DMS 273 (cell line): ENCODE data around the gene CCDC158.
A peak's percentile ranks its signal among the peaks of the same experiment; 100 is the strongest.
"Not testable (repeated sequence)": the region's sequence is repeated elsewhere in the genome, so short reads cannot be mapped to it uniquely, and the experiment has no call there.

Experiments
- DNase-seq: peaks from one replicate; lab custom pipeline; 2025; ENCODE audit not compliant: unreplicated experiment; lab: John Stamatoyannopoulos, UW

CCDC158 gene

DNA sequence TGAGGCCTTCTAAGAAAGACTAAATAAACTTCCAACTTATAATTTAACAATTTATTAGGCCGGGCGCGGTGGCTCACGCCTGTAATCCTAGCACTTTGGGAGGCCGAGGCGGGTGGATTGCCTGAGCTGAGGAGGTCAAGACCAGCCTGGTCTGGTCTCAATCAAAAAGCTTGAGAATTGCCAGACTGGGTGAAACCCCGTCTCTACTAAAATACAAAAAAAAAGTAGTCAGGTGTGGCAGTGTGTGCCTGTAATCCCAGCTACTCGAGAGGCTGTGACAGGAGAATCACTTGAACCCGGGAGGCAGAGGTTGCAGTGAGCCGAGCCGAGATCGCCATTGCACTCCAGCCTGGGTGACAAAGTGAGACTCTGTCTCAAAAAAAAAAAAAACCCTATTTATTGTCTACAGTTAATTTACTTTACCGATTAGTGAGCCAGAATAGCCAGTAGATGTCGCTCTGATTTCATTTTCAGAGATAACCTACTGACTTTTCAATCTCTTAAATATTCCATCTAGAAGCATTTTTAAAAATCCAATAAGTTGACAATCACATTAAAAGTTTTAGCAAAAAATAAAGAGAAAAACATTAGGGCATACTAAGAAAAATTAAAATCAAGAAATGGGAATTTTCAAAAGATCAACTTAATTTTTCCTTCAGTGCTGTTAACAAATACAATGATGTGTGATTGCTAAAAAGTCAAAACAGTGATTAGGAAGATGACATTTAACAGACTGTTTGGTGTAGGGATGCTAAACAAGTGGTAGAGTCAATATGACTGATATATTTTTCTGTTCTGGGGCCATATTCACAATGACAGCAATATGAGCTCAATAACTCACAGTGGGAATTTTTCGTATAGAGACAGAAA is 9.8 kb upstream of the CCDC158 start:
- DNase-seq = peak; percentile 67

DNA sequence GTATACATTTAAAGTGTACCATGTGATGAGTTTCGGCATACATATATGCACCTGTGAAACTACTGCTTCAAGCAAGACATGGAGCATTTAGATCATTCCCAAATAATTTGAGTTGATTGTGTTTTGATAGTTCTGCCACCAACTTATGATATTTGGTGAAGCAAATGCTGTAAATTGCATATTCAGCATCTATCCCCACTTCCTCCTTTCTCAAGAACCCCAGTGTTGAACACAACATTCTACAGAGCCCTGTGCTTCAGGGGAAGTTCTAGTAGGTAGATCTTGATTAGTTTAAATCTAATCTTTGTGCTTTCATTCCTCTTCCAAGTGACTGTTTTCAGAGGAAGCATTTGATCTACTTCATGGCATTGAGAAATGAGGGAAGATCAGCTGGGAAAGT is 8.7 kb upstream of the CCDC158 start:
- no peak for DNase-seq

- peak; percentile 38 for DNase-seq
Measured at GRCh38 chr4:76426272-76426671, 5.3 kb upstream of the CCDC158 start.

- not testable (repeated sequence) for DNase-seq
Measured at GRCh38 chr4:76423159-76423558, 2.2 kb upstream of the CCDC158 start.

GRCh38 chr4:76420188-76420761 is 666 bp downstream of the CCDC158 start:
- no peak for DNase-seq

DNA sequence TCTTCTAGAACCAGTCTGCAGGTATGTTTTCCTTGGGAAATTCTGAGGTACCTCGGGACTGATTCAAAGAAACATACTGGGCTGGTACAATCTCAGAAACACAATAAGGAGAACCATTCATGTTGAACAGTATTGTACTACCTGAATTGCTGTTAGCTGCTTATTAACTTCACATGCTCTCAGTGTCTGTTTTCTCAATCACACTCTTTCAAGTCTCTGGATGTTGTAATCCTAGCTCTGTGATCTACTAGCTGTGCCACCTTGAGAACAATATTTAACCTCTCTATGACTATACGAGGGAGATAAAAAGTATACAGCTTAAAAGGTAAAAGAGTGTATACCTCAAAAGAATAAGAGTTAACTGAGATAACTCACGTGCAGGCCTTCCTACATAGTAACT is 10.3 kb downstream of the CCDC158 start:
- no peak for DNase-seq

DNA sequence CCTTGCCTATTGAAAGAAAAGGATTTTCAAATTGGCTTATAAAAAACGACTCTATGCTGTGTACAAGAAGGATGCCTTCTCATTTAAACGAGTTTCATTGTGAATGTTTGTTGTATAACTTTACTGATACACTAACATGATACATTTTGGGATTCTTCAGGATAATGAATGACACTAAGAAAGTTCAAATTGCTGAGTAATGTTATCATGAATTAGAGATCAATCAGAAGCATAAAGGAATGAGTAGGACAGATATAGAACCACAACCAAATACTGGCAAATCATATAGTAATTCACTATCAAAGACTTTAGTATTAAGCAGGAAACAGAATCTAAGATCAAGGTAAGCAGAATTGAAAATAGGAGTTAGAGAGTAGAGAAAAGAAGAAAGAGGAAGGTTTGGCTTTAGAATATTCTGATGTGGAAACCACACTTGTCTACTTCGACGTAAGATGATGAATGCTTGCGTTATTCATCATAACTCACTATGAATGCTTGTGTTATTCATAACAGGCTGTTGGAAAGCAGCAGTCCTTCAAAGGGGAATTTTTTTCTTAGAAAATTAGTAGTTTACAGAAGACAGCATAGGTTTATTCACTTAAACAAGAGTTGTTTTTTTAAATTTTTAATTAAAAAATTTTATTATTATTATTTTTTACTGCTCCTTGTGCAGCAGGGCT is 13.4 kb downstream of the CCDC158 start:
- DNase-seq = no peak

- no peak for DNase-seq
Measured at GRCh38 chr4:76406081-76406480, 14.9 kb downstream of the CCDC158 start.

DNA sequence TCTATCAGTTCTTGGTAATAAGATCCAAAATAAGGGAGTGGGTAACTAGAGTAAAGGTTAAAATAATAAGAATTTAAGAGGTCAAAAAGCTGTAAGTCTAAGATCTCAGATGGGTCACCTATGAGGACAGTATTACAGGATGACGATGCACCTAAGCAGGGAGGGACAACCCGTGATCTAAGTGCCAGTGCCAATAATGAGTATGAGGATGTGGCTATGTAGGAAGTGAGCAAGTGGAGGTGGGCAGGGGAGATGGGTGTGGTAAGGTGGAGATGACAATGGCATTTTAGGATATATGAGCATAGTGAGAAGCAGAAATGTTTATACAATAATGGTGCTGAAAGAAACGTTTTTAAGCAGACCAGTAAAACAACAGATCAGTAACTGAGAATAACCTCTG is 19.3 kb downstream of the CCDC158 start:
- DNase-seq = no peak

- DNase-seq = no peak
Measured at GRCh38 chr4:76388160-76388908, 32.6 kb downstream of the CCDC158 start.

DNA sequence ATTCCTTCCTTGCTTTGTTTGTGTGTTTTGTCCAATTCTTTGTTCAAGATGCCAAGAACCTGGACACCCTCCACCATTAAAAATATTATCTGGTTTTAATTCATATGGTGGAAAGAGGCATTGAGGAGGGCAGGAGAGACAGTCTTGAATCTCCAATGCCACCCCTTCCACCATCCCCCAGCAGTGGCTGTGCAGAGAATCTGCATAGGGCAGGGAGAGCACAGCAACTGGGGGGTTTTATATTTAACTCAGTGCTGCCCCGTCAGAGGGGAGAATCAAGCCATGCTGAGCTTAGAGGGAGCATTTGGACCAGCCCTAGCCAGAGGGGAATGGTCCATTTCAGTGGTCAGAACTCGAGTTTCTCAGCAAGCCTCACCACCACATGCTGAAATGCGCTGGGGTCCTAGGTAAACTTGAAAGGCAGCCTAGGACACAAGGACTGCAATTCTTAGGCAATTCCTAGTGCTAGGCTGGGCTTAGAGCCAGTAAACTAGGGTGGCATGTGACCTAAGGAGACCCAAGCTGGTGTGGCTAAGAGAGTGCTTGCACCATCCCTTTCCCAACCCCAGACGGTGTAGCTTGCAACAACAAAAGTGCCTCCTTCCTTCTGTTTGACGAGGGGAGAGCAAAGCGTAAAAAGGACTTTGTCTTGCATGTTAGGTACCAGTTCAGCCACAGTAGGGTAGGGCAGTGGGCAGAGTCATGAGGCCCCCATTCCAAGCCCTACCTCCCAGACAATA is 34.2 kb downstream of the CCDC158 start:
- no peak for DNase-seq

- no peak for DNase-seq
Measured at GRCh38 chr4:76385974-76386373, 35.0 kb downstream of the CCDC158 start.

DNA sequence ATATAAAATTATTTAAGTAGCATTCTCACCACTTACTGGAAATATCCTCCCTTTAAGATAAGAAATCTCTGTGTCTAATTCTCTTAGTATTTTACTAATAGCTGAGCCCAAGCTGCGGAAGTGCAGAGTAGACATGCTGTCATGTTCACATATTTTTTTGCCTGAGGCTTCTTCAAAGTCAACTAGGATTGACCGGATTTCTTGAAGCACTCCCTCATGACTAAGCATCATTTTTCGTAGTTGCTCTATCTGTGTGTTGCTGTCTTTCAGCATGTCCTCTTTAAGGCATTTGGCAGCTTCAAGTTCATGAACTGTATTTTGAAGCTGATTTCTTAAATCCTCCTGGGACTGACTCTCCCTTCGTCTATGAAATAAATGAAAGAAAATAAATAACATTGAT is 36.9 kb downstream of the CCDC158 start:
- no peak for DNase-seq

GRCh38 chr4:76383001-76383400 is 37.9 kb downstream of the CCDC158 start:
- DNase-seq = no peak

GRCh38 chr4:76381986-76382385 is 39.0 kb downstream of the CCDC158 start:
- DNase-seq = no peak

DNA sequence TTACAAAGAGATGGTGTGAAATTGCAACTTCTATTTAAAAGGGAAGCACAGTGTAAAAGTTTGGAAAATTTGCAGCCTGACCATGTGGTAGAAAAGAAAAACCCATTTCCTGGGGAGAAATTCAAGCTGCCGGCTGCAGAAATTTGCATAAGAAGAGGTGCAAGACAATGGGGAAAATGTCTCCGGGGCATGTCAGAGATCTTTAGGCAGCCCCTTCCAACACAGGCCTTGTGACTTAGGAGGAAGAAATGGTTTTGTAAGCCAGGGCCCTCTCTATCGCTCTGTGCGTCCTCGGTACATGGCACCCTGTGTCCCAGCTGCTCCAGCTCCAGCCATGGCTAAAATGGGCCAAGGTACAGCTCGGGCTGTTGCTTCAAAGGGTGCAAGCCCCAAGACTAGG is 40.4 kb downstream of the CCDC158 start:
- DNase-seq = no peak

- peak; percentile 24 for DNase-seq
Measured at GRCh38 chr4:76377911-76378310, 43.0 kb downstream of the CCDC158 start.

GRCh38 chr4:76377481-76377901 is 43.5 kb downstream of the CCDC158 start:
- DNase-seq = no peak

DNA sequence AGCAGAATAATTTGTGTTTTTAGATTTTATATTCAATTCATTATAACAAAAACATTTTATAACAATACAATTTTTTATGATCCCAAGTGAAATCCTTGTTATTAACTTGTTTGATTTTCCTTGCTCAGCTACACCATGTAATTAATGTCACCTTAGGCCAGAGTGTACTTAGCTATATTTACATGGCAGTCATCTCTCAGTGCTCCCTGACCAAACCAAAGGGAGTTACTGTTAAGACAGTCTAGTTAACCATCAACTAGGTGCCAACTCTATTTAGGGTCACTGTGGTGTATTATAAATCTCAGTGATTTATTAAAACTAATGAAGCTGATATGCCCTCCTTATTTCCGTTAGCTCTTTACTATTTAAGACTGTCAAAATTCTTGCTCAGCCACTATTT is 44.4 kb downstream of the CCDC158 start:
- no peak for DNase-seq

- no peak for DNase-seq
Measured at GRCh38 chr4:76375703-76376102, 45.2 kb downstream of the CCDC158 start.

DNA sequence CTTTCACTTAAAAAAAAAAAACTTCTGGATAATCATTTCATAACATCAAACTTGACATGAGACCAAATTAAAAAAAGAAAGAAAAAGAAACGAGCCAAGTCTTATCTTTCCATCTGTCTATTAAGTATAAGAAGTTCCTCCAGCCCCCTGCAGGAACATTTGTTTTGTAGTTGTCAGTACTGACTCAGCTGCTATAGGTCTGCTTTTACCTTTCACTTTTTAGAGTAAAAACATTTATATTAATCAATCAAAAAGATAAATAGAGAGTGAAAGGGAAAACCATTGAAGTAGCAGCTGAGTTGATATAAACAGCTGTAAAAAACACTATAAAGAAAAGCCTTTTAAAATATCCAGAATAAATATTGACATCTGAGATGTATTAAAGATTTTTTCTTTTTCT is 46.1 kb downstream of the CCDC158 start:
- peak; percentile 14 for DNase-seq
